Measurements from ENCODE around the gene GALNT9. TPM values are rescaled to one million over a fixed set of nuclear protein-coding genes. Genes with fewer than 3 reads are reported as not detected.
"Not testable (repeated sequence)": the region's sequence is repeated elsewhere in the genome, so short reads cannot be mapped to it uniquely, and the experiment has no call there.

Gene GALNT9
- total RNA-seq, 1 donor = not detected

- H3K4me3 ChIP-seq (ENCODE audit: low read depth, low read length) = no peak overlapping the region
- TF ChIP-seq CTCF (IDR thresholded peaks at IDR 0.05; ENCODE audit: insufficient read depth, low read depth, low read length) = no peak
- DNase-seq (ENCODE audit: low read depth) = no peak
These were observed 177.5 kb downstream of the GALNT9 start for GRCh38 chr12:132151766-132152410.

GRCh38 chr12:132151145-132151765 lies 178.1 kb downstream of the GALNT9 start:
- TF ChIP-seq CTCF (IDR thresholded peaks at IDR 0.05; ENCODE audit: insufficient read depth, low read depth, low read length) = no peak
- H3K4me3 ChIP-seq (ENCODE audit: low read depth, low read length) = no peak overlapping the region
- DNase-seq (ENCODE audit: low read depth) = no peak

- DNase-seq (ENCODE audit: low read depth) = no peak
- TF ChIP-seq CTCF (IDR thresholded peaks at IDR 0.05; ENCODE audit: insufficient read depth, low read depth, low read length) = no peak
- no peak overlapping the region for H3K4me3 ChIP-seq (ENCODE audit: low read depth, low read length)
These were observed 178.6 kb downstream of the GALNT9 start for GRCh38 chr12:132150780-132151144.

- H3K4me3 ChIP-seq (ENCODE audit: low read depth, low read length); DNase-seq (ENCODE audit: low read depth): not testable (repeated sequence)
These were observed 179.9 kb downstream of the GALNT9 start for GRCh38 chr12:132149526-132149925.

GRCh38 chr12:132148368-132149045 lies 180.9 kb downstream of the GALNT9 start:
- H3K4me3 ChIP-seq (ENCODE audit: low read depth, low read length) = no peak overlapping the region
- no peak for TF ChIP-seq CTCF (IDR thresholded peaks at IDR 0.05; ENCODE audit: insufficient read depth, low read depth, low read length)
- DNase-seq (ENCODE audit: low read depth) = no peak

GRCh38 chr12:132147423-132148367 lies 181.7 kb downstream of the GALNT9 start:
- no peak for DNase-seq (ENCODE audit: low read depth)
- TF ChIP-seq CTCF (IDR thresholded peaks at IDR 0.05; ENCODE audit: insufficient read depth, low read depth, low read length) = no peak
- no peak overlapping the region for H3K4me3 ChIP-seq (ENCODE audit: low read depth, low read length)
